Heart left ventricle (tissue), 13 donors: ENCODE data around the gene AWAT2.

Source experiments
- CTCF ChIP-seq, 12 donors: fragments of 200-600 bp; sonication (generic) in 4 of 12; IDR thresholded peaks; one replicate each; pipeline versions ENCODE4 v1.5.0 to v1.8.0; 2018 to 2022; ENCODE audit warnings: antibody characterized with exemption in 12 of 12, mild to moderate bottlenecking in 5 of 12
- POLR2A ChIP-seq, 2 donors: fragments of 450-650 bp; IDR thresholded peaks; one replicate each; pipeline ENCODE4 v1.6.1; 2017; ENCODE audit warnings: antibody characterized with exemption in 2 of 2, mild to moderate bottlenecking in 2 of 2, moderate library complexity in 2 of 2
- donor health status: ischemic (EF 13 %, LVEDD 7.1; RV severe dilation, severe dysfunction).
- donor health status: DM: no; HTN: yes; CAD: no.
- donor health status: DM: no; HTN: no; CAD: no.
- donor health status: ischemic (EF 25% LVEDD 6.9; RV normal size, moderate dysfunction).
- donor health status: ischemic (EF 25% LVEDD 5.7; RV mildly dilated, moderate dysfunction).
- donor health status: ischemic (EF 35%, LVEDD 5.7; RV mildly dilated, moderate dysfunction).
- donor health status: nonischemic (EF 11% LVEDD 7.7; RV severe dilation, severe dysfunction).
- donor health status: DM: yes; HTN: yes; CAD: no.
- donor health status: PGD.
- donor health status: ischemic (EF 29% LVEDD 5.4; RV normal size, mild dysfunction).
- donor health status: nonischemic (EF 23%, LVEDD 6.1; RV moderate dilation, normal function).

- TF ChIP-seq CTCF (IDR thresholded peaks at IDR 0.05) = peak in 2 of 12 donors; percentile 5 to 15
- peak in 1 of 2 donors; percentile 12 for TF ChIP-seq POLR2A (IDR thresholded peaks at IDR 0.05)
Measured at GRCh38 chrX:70013466-70014381, 36.0 kb downstream of the AWAT2 start.
